Measurements from ENCODE around the gene STARD3. TPM values are rescaled to one million over a fixed set of nuclear protein-coding genes. Genes with fewer than 3 reads are reported as not detected.

The STARD3 gene
- total and polyA plus RNA-seq, 2 of the 13 experiments (the other 11 are each of a cell fraction or from before 2014, with no cell fraction given), result 34.6 to 100 TPM

DNA sequence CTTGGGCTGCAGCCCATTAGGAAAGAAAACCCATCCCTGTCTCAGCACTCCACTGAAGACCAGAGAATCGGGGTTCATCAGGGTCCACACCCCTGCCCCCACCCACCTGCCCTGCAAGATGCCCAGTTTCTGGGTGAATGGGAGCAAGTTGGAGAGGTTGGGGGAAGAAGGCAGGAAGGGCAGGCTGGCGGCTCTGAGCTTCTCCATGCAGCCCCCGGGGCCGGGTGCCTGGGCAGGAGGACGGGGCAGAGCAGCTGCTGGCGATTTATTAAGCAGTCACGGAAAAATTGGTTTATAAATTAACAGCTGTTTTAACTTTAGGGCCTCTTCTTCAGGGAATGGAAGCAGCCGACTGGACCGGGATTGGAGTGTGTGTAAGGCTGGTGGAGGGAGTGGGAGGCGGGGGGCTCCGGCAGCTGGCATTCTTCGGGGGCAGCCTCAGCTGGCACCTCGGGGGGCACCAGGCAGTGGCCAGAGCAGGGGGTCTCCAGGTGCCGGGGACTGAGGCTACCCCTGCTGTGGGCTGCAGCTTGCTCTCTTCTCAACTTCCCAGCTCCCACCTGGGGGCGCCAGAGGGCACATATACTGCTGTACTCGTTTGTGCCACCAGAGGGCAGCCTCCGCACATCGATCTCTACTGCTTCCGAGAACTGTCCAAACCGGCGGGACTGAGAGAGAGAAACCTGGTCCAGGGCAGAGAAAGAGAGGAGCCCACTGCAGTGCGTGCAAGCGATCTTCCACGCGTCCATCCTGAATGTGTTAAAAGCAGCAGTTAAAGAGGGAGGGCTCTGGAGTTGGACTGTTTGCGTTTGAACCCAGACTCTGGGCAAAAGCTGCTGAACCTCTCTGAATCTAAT is 15.2 kb upstream of the STARD3 start (continued):
- TF ChIP-seq ZBTB38 (CRISPR knock-in tag; IDR thresholded peaks at IDR 0.05) (0 out of 2 replicates have a peak, but pooled peaks have one; percentile 18), MEIS1 (CRISPR knock-in tag; IDR thresholded peaks at IDR 0.05; ENCODE audit: borderline replicate concordance) (no peak), RAD51 (IDR thresholded peaks at IDR 0.05; ENCODE audit: borderline replicate concordance) (no peak), CC2D1A (CRISPR knock-in tag; IDR thresholded peaks at IDR 0.05) (no peak), ZNF83 (CRISPR knock-in tag; IDR thresholded peaks at IDR 0.05; ENCODE audit: borderline replicate concordance) (no peak), SMAD3 (CRISPR knock-in tag; IDR thresholded peaks at IDR 0.05) (peak; percentile 76; the same call in 1 of the 2 replicates), IRX3 (CRISPR knock-in tag; IDR thresholded peaks at IDR 0.05; ENCODE audit: borderline replicate concordance, low read depth) (no peak), ARNT (IDR thresholded peaks at IDR 0.05) (no peak), SRSF9 (IDR thresholded peaks at IDR 0.05; ENCODE audit: borderline replicate concordance, insufficient read depth, low read depth, low read length, poor library complexity, severe bottlenecking) (no peak)
- TF ChIP-seq, protein P1, sequence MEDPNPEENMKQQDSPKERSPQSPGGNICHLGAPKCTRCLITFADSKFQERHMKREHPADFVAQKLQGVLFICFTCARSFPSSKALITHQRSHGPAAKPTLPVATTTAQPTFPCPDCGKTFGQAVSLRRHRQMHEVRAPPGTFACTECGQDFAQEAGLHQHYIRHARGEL (CRISPR knock-in tag; IDR thresholded peaks at IDR 0.05), result no peak
- TF ChIP-seq, protein P2, sequence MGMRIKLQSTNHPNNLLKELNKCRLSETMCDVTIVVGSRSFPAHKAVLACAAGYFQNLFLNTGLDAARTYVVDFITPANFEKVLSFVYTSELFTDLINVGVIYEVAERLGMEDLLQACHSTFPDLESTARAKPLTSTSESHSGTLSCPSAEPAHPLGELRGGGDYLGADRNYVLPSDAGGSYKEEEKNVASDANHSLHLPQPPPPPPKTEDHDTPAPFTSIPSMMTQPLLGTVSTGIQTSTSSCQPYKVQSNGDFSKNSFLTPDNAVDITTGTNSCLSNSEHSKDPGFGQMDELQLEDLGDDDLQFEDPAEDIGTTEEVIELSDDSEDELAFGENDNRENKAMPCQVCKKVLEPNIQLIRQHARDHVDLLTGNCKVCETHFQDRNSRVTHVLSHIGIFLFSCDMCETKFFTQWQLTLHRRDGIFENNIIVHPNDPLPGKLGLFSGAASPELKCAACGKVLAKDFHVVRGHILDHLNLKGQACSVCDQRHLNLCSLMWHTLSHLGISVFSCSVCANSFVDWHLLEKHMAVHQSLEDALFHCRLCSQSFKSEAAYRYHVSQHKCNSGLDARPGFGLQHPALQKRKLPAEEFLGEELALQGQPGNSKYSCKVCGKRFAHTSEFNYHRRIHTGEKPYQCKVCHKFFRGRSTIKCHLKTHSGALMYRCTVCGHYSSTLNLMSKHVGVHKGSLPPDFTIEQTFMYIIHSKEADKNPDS (CRISPR knock-in tag; IDR thresholded peaks at IDR 0.05), result no peak
- TF ChIP-seq, protein P3, sequence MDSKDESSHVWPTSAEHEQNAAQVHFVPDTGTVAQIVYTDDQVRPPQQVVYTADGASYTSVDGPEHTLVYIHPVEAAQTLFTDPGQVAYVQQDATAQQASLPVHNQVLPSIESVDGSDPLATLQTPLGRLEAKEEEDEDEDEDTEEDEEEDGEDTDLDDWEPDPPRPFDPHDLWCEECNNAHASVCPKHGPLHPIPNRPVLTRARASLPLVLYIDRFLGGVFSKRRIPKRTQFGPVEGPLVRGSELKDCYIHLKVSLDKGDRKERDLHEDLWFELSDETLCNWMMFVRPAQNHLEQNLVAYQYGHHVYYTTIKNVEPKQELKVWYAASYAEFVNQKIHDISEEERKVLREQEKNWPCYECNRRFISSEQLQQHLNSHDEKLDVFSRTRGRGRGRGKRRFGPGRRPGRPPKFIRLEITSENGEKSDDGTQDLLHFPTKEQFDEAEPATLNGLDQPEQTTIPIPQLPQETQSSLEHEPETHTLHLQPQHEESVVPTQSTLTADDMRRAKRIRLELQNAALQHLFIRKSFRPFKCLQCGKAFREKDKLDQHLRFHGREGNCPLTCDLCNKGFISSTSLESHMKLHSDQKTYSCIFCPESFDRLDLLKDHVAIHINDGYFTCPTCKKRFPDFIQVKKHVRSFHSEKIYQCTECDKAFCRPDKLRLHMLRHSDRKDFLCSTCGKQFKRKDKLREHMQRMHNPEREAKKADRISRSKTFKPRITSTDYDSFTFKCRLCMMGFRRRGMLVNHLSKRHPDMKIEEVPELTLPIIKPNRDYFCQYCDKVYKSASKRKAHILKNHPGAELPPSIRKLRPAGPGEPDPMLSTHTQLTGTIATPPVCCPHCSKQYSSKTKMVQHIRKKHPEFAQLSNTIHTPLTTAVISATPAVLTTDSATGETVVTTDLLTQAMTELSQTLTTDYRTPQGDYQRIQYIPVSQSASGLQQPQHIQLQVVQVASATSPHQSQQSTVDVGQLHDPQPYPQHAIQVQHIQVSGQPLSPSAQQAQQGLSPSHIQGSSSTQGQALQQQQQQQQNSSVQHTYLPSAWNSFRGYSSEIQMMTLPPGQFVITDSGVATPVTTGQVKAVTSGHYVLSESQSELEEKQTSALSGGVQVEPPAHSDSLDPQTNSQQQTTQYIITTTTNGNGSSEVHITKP (CRISPR knock-in tag; IDR thresholded peaks at IDR 0.05; ENCODE audit: low read depth), result peak; percentile 51; the same call in 1 of the 2 replicates
- TF ChIP-seq, protein P4, sequence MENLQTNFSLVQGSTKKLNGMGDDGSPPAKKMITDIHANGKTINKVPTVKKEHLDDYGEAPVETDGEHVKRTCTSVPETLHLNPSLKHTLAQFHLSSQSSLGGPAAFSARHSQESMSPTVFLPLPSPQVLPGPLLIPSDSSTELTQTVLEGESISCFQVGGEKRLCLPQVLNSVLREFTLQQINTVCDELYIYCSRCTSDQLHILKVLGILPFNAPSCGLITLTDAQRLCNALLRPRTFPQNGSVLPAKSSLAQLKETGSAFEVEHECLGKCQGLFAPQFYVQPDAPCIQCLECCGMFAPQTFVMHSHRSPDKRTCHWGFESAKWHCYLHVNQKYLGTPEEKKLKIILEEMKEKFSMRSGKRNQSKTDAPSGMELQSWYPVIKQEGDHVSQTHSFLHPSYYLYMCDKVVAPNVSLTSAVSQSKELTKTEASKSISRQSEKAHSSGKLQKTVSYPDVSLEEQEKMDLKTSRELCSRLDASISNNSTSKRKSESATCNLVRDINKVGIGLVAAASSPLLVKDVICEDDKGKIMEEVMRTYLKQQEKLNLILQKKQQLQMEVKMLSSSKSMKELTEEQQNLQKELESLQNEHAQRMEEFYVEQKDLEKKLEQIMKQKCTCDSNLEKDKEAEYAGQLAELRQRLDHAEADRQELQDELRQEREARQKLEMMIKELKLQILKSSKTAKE (CRISPR knock-in tag; IDR thresholded peaks at IDR 0.05; ENCODE audit: borderline replicate concordance), result no peak
- TF ChIP-seq, protein P5, sequence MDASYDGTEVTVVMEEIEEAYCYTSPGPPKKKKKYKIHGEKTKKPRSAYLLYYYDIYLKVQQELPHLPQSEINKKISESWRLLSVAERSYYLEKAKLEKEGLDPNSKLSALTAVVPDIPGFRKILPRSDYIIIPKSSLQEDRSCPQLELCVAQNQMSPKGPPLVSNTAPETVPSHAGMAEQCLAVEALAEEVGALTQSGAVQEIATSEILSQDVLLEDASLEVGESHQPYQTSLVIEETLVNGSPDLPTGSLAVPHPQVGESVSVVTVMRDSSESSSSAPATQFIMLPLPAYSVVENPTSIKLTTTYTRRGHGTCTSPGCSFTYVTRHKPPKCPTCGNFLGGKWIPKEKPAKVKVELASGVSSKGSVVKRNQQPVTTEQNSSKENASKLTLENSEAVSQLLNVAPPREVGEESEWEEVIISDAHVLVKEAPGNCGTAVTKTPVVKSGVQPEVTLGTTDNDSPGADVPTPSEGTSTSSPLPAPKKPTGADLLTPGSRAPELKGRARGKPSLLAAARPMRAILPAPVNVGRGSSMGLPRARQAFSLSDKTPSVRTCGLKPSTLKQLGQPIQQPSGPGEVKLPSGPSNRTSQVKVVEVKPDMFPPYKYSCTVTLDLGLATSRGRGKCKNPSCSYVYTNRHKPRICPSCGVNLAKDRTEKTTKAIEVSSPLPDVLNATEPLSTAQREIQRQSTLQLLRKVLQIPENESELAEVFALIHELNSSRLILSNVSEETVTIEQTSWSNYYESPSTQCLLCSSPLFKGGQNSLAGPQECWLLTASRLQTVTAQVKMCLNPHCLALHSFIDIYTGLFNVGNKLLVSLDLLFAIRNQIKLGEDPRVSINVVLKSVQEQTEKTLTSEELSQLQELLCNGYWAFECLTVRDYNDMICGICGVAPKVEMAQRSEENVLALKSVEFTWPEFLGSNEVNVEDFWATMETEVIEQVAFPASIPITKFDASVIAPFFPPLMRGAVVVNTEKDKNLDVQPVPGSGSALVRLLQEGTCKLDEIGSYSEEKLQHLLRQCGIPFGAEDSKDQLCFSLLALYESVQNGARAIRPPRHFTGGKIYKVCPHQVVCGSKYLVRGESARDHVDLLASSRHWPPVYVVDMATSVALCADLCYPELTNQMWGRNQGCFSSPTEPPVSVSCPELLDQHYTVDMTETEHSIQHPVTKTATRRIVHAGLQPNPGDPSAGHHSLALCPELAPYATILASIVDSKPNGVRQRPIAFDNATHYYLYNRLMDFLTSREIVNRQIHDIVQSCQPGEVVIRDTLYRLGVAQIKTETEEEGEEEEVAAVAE (CRISPR knock-in tag; IDR thresholded peaks at IDR 0.05; ENCODE audit: borderline replicate concordance), result peak; percentile 55; the same call in 1 of the 2 replicates

Data from HepG2 (cell line).